Measurements from ENCODE around the gene CXCL5.
"Not testable (repeated sequence)": the region's sequence is repeated elsewhere in the genome, so short reads cannot be mapped to it uniquely, and the experiment has no call there.

CXCL5 gene

DNA sequence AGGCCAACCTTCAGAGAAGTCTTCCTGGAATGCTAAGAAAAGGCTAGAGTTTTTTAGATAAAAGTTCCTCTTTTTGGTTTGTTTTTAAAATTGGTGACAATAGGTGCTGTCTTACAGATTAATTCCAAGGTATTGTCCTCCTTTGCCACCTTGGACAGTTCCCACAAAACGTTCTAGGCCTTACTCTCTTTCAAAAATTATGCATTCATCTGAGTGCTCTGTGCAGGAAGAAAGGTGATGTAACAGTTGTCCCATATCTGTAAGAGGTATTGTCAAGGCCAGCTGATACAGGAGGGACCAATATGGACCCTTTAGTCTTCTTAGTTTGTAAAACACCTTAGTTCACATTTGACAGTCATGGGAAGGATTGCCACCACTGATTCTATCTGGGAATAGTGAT is 15.9 kb upstream of the CXCL5 start:
- DNase-seq: no peak

DNA sequence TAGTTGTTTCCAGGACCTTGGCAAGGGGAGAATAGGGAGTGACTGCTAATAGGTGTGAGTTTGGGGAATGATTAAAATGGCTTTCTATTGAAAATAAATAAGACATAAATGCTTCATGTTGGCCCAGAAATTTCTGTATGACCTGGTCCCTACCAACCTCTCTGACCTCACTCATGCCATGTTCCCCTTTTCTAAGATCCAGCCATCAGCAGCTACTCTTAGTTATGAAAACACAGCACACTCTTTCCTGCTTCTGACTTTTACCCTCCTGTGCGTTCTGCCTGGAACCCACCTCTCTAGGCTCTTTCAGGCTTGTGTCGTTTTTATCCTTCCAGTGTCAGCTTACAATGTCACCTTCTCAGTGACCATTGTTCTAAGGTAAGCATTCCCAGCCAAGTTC is 14.8 kb upstream of the CXCL5 start:
- no peak for DNase-seq

GRCh38 chr4:74012130-74012529 is 13.7 kb upstream of the CXCL5 start:
- no peak for DNase-seq

GRCh38 chr4:74009307-74009706 is 10.8 kb upstream of the CXCL5 start:
- DNase-seq: no peak

DNA sequence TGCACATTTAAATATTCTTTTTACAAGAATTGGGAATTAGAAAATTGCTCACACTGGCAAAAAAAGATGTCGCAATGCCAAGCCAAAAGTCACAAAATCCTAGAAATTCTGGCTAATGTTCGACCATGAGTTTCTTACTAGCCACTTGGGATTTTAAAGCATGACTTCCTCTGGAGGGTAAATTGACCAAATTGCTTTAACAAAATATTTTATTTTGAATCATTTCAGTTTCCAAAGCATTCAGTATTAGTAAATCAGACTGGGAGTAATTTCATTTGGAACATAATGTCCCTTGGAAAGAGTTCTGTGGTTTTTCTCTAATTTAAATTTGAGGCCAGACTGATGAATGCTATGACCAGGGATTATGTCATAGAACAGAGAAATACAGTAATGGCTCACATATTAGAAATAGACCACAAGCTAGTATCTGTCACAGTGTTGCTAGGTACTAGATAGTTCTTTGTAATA is 7.6 kb upstream of the CXCL5 start:
- DNase-seq: no peak

DNA sequence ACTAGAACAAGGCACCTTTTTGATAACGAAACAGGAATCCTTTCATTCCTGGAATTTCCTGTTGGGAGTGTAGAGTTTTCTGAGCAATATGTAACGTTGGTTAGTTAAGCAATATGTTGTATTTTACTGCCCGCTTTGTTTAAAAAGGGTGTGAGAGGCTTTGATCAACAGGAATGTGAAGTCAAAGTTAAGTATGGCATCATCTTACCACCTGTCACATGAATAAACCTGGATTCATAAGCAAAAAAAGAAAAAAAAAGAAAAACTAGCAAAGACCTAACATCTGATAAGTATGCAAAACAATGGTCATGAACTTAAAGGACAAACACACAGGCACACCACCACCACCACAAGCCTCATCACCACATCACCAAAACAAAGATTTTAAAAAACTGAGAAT is 7.1 kb upstream of the CXCL5 start:
- DNase-seq: no peak

DNA sequence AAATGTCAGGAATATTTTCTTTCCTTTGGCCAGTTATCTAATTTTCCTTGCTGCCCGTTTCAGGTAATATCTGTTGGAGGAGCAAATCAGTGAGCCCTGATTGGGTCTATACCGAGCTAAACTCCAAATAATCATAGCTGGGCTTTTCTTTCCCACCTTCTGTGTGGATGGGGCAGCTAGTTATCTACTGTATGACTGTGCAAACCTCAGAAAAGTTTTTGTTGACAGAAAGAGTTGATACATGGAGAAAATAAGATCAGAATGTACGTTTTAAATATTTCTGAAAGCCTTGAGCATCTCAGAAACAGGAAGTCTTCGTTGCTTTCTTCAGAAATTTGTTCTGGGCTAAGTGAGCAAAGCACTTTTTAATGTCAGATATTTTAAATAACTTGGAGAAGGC is 6.2 kb upstream of the CXCL5 start:
- DNase-seq: no peak

DNA sequence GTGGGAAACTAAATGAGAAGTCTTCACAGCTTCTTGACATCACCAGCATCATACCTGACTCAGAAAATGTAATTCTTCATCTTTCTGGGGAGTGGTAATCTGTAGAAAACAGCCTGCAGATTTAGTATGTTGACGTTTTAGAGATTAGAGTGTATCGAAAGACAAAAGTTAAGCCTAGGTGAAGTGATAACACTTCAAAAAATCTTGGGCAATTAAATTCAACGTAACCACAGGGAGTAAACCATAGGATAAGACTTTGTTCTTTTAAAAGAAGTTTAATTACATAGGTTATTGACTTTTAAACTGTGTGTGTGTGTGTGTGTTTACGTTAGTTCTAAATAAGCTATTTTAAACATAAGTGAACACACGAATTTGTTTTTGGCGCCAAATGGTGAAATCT is 1.8 kb upstream of the CXCL5 start:
- DNase-seq: no peak

- DNase-seq: no peak
Observed at GRCh38 chr4:73992050-73992449, 6.4 kb downstream of the CXCL5 start.

GRCh38 chr4:73991742-73992000 is 6.8 kb downstream of the CXCL5 start:
- no peak for DNase-seq

- DNase-seq: no peak
Observed at GRCh38 chr4:73990988-73991741, 7.3 kb downstream of the CXCL5 start.

DNA sequence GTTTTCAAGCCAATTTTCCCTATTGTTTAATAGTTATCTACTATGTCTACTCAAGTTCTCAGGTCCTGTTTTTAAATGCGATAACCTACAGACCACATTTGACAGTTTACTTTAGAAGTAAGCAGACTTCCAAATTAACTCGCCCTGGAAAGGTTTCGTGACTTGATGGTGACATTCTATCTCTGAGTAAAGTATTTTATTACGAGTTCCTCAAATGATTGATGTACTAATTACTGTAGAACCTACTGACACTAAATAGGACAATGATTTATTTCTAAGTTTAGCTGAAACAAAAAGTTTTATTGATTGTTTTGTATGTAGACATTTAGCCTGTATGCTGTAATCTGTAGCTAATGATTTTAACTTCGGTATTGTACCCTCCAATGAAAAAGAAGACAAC is 8.5 kb downstream of the CXCL5 start:
- no peak for DNase-seq

DNA sequence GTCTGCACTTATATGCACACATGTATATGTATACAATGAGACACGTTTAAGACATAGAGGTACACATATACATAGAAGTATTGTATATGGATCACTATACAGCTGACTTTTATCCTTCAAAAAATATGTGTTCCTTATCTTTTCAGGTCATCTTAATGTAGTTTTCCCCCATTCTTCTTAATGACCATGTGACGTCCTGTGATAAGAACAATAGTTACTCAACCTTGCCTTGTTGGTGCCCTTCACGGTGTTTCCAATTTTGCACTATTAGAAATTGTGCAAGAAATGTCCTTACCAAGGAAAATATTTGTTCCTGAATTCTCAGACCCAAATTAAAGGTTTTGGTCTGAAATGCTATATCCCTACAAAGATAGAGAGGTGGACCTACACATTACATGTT is 9.4 kb downstream of the CXCL5 start:
- DNase-seq: no peak

GRCh38 chr4:73988061-73988460 is 10.4 kb downstream of the CXCL5 start, which contains the start of gene PPBP:
PPBP (minus strand) TSS chr4:73988190; CDS start chr4:73988103, 87 bp downstream.
- no peak for DNase-seq

DNA sequence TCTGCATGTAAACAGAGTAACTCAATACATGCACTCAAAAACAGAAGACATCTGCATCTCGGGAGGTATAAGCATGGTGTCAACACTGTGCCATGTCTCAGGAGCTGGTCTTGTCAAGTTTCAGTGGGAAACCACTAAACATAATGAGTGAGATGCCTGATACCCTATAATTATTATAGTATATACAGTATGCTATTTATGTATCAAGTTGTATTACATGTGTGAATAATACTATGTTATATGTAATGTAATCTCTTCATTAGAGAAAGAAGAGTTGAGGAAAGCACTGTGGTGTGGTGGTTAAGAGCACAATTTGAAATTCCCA is 13.0 kb downstream of the CXCL5 start:
- DNase-seq: no peak

DNA sequence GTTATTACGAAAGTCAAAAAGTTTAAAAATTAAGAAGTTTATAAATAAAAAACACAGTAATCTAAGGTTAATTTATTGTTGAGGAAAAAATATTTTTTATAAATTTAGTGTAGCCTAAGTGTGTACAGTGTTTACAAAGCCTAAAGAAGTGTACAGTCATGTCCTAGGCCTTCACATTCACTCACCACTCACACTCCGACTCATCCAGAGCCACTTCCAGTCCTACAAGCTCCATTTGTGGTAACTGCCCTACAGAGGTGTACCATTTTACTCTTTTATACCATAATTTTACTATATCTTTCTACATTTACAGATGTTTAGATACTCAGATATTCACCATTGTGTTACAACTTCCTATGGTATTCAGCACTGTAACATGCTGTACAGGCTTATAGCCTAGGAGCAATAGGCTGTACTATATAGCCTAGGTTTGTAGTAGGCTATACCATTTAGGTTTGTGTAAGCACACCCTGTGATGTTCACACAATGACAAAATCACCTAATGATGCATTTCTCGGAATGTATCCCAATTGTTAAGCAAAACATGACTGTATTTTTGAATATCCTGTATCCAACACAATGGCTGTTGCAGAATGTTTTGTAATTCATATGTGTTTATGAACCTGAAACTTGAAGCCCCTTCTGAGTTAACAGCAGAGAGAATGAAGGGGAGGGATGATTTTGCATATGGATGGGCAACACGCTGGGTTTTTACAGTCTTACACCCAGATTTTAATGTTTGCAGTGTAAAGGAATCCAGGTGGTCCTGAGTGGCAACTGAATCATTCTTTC is 13.5 kb downstream of the CXCL5 start:
- DNase-seq: no peak

GRCh38 chr4:73981175-73981574 is 17.3 kb downstream of the CXCL5 start:
- DNase-seq: not testable (repeated sequence)

DNA sequence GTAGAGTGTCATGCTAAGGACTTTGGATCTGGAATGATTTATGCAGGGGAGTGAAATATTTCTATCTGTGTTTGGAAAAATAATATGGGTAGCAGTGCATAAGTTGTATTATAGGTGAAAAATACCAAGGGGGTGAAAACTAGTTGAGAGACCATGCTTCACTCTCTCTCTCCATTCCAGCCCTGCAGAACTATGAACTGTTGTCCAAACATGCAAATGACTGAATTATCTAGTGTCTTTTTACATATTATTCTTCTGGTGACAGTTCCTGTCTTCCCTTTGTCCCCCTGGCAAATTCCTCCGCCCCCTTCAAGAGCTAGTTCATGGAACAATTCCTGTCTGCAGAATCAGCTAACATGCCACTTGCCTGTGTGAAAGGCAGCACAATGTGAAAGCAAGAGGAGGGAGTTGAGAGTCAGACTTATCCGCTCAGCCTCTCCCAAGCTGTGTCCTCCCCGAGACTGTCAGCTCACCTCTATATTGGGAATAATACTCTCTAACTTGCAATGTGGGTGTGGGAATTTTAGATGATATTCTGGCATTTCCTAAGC is 19.0 kb downstream of the CXCL5 start:
- DNase-seq: no peak

DNA sequence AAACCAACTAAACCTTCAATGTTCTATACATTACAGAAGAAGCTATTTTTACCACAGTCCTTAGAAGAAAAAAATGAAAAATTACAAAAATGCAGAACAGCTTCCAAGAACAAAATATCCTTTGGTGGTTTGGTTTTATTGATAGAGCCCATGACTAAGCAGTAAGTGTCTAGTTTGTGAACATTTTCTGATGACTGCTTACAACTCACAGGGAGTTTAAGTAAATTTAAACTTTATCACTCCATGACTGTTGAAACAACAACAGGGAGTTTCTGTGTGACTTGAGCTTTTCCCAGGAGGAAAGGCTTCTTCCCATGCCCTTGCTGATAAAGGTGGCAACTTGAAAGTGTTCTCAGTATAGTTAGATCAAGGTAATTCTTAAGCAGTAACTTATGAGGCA is 19.6 kb downstream of the CXCL5 start:
- no peak for DNase-seq

DNA sequence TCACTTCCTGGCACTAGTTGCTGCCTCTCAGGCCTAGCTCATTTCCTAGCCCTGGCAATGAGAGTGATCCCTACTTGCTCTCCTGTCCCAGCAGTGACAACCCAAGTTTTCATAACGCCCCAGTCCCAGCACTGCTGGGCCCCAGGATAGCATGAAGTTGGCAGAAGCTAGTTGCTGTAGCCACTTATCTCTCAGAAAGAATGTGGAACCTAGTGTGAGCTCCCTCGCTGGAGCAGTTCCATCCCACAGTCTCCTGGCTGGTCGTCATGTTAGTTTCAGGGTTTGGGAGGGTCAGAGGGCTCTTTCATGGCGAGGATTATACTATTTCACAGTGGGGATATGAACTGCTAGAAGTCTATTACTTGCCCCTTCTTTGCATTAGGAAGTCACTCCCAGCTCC is 21.8 kb downstream of the CXCL5 start:
- DNase-seq: no peak

DNA sequence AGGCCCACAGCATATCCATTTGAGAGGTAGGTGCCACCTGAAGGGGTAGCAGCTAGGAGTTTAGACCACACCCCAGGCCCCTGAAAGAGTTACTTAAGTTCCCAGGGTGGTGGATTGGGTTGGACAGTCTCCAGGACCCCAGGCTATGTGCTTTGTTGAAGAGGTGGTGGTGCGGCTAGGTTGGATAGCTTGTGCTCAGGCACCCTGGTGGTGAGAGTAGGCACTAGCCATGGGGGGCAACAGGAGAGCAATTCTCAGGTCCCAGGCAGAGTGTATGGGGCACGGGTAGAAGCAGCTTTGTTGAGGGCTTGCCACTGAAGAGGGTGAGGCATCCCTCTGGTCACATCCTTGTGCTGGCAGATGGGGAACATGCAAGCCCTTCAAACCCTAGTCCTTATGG is 22.3 kb downstream of the CXCL5 start:
- no peak for DNase-seq

GRCh38 chr4:73974352-73974751 is 24.1 kb downstream of the CXCL5 start:
- no peak for DNase-seq

GRCh38 chr4:73970945-73971344 is 27.5 kb downstream of the CXCL5 start:
- DNase-seq: no peak

DNA sequence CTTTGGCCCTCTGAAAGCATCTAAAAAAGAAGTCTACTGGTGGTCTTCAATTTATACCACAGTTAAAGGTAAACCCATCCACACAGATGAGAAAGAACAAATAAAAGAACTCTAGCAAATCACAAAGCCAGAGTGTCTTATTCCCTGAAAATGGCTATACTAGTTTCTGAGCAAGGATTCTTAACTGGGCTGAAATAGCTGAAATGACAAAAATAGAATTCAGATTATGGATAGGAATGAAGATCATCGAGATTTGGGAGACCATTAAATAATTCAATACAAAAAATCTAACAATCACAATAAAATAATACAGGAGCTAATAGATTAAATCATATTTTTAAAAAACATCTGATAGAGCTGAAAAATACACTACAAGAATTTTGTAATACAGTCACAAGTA is 28.5 kb downstream of the CXCL5 start:
- DNase-seq: no peak

- no peak for DNase-seq
Observed at GRCh38 chr4:73967866-73968265, 30.6 kb downstream of the CXCL5 start.

Data from activated CD4-positive, alpha-beta T cell treated with anti-CD3 and anti-CD28 coated beads, Interleukin-10, Interleukin-2, amounts not matched to agents 100 ng/mL and 50 ng/mL, durations not matched to agents 16 hours and 8 hours (primary cell).